KMS-11 (cell line): ENCODE data around the gene AGPAT3.

Source experiments
- H2AFZ ChIP-seq: fragments of 200-600 bp; sonication (generic); 2 replicates; pipeline ENCODE4 v1.6.1; 2016; ENCODE audit warnings: antibody characterized with exemption, mixed run types, low read depth
- H3K27ac ChIP-seq: fragments of 200-600 bp; sonication (generic); 2 replicates; pipeline ENCODE4 v1.6.1; 2016; ENCODE audit warnings: mild to moderate bottlenecking, mixed run types
- H3K27me3 ChIP-seq: fragments of 200-600 bp; sonication (generic); 2 replicates; pipeline ENCODE4 v1.6.1; 2017; ENCODE audit warnings: mild to moderate bottlenecking, low read depth, mixed run types, moderate library complexity; ENCODE audit not compliant: insufficient read depth
- H3K36me3 ChIP-seq: fragments of 200-600 bp; sonication (generic); 2 replicates; pipeline ENCODE4 v1.6.1; 2017; ENCODE audit warnings: mild to moderate bottlenecking, mixed run types; ENCODE audit not compliant: insufficient read depth
- H3K4me1 ChIP-seq: fragments of 200-600 bp; sonication (generic); 2 replicates; pipeline ENCODE4 v1.6.1; 2016; ENCODE audit warnings: mild to moderate bottlenecking, low read depth, mixed run types; ENCODE audit not compliant: poor library complexity, severe bottlenecking
- H3K4me2 ChIP-seq: fragments of 200-600 bp; sonication (generic); 2 replicates; pipeline ENCODE4 v1.7.0; 2016; ENCODE audit warnings: mild to moderate bottlenecking, mixed run types
- H3K4me3 ChIP-seq: fragments of 200-600 bp; sonication (generic); IDR thresholded peaks from 2 replicates; pipeline ENCODE4 v1.6.1; 2017; ENCODE audit warnings: low read depth, low read length, mixed read lengths; ENCODE audit not compliant: insufficient read depth
- H3K79me2 ChIP-seq: fragments of 200-600 bp; sonication (generic); 2 replicates; pipeline ENCODE4 v1.6.1; 2016; ENCODE audit warnings: low read depth, mixed run types; ENCODE audit not compliant: insufficient read depth
- H3K9ac ChIP-seq: fragments of 200-600 bp; sonication (generic); 2 replicates; pipeline ENCODE4 v1.6.1; 2016; ENCODE audit warnings: mild to moderate bottlenecking, mixed run types
- H4K20me1 ChIP-seq: fragments of 200-600 bp; sonication (generic); 2 replicates; pipeline ENCODE4 v1.6.1; 2016; ENCODE audit warnings: mild to moderate bottlenecking, mixed run types; ENCODE audit not compliant: insufficient read depth
- CTCF ChIP-seq: fragments of 200-600 bp; sonication (generic); conservative IDR thresholded peaks from 2 replicates; pipeline ENCODE4 v1.6.1; 2017; ENCODE audit warnings: low read depth, mild to moderate bottlenecking, antibody characterized with exemption, low read length, moderate library complexity, mixed read lengths

Gene AGPAT3

GRCh38 chr21:43969115-43969444 lies 104.1 kb downstream of the AGPAT3 start:
- Histone ChIP-seq H3K4me2 (no peak overlapping the region), H2AFZ (no peak overlapping the region), H3K27me3 (no peaks in the 10 kb centered on the region), H3K4me3 (no peak overlapping the region), H3K9ac (no peak overlapping the region), H3K4me1 (no peaks in the 10 kb centered on the region), H3K36me3 (0 out of 2 replicates have a peak, but pooled peaks cover 5% of the 10 kb centered on the region), H4K20me1 (no peaks in the 10 kb centered on the region), H3K27ac (no peak overlapping the region), H3K79me2 (no peaks in the 10 kb centered on the region)
- TF ChIP-seq CTCF = no peak

GRCh38 chr21:43970551-43970950 lies 105.5 kb downstream of the AGPAT3 start:
- Histone ChIP-seq H3K4me2 (no peak overlapping the region), H3K27me3 (no peaks in the 10 kb centered on the region), H3K27ac (no peak overlapping the region), H3K4me3 (no peak overlapping the region), H3K9ac (no peak overlapping the region), H3K4me1 (peaks cover 4% of the 10 kb centered on the region), H2AFZ (no peak overlapping the region), H3K36me3 (0 out of 2 replicates have a peak, but pooled peaks cover 5% of the 10 kb centered on the region), H4K20me1 (no peaks in the 10 kb centered on the region), H3K79me2 (no peaks in the 10 kb centered on the region)
- TF ChIP-seq CTCF = no peak

- H3K4me2 ChIP-seq = no peak overlapping the region
- H3K27ac ChIP-seq = no peak overlapping the region
- no peaks in the 10 kb centered on the region for H3K79me2 ChIP-seq
- H3K9ac ChIP-seq = no peak overlapping the region
- no peaks in the 10 kb centered on the region for H4K20me1 ChIP-seq
- no peaks in the 10 kb centered on the region for H3K27me3 ChIP-seq
- H3K4me1 ChIP-seq = peaks cover 4% of the 10 kb centered on the region
- TF ChIP-seq CTCF = no peak
- H3K36me3 ChIP-seq = 0 out of 2 replicates have a peak, but pooled peaks cover 5% of the 10 kb centered on the region
- no peak overlapping the region for H2AFZ ChIP-seq
- H3K4me3 ChIP-seq = no peak overlapping the region
Measured at GRCh38 chr21:43971201-43971991, 106.4 kb downstream of the AGPAT3 start.

GRCh38 chr21:43971992-43972255 lies 106.9 kb downstream of the AGPAT3 start:
- TF ChIP-seq CTCF = no peak
- H3K36me3 ChIP-seq = 0 out of 2 replicates have a peak, but pooled peaks cover 5% of the 10 kb centered on the region

More at GRCh38 chr21:43971992-43972255, 106.9 kb downstream of the AGPAT3 start:
- Histone ChIP-seq H3K27ac (no peak overlapping the region), H4K20me1 (no peaks in the 10 kb centered on the region), H3K79me2 (no peaks in the 10 kb centered on the region), H3K4me2 (no peak overlapping the region), H2AFZ (no peak overlapping the region), H3K27me3 (no peaks in the 10 kb centered on the region), H3K4me3 (no peak overlapping the region), H3K4me1 (peaks cover 4% of the 10 kb centered on the region), H3K9ac (no peak overlapping the region)
